ENCODE results near the gene ETFBKMT.
"Not testable (repeated sequence)": the region's sequence is repeated elsewhere in the genome, so short reads cannot be mapped to it uniquely, and the experiment has no call there.

ETFBKMT gene

DNA sequence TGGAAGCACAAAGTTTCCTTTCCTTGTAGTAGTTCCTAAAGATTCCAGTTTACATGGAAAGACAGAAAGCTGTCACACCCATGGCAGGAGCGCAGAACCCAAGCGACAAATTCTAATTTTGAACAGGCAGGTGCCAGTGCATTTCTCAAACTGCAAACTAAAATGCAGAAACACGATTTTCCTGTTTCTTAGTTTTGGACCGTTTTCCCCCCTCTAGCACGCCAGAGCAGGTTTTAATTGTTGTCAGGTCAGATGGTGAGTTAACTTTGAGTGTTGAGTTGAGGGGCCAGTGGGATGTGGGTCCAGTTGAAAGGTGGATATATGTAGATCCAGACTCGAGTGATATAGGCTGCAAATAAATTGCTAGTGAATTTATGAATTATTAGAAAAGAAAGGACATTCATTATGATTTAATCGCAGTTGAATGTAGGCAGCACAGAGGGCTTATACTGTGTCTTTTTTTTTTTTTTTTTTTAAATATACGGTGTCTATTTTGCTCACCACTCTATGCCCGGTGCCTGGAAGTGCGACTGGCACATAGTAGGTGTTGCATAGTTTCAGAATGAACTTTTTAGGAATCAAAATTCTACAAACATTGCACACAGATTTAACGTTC, 909 bp upstream of the ETFBKMT start:
- no peak for DNase-seq

- DNase-seq: no peak
Measured at GRCh38 chr12:31662176-31662849, 2.8 kb downstream of the ETFBKMT start.

GRCh38 chr12:31663576-31663975, 4.1 kb downstream of the ETFBKMT start:
- no peak for DNase-seq

DNA sequence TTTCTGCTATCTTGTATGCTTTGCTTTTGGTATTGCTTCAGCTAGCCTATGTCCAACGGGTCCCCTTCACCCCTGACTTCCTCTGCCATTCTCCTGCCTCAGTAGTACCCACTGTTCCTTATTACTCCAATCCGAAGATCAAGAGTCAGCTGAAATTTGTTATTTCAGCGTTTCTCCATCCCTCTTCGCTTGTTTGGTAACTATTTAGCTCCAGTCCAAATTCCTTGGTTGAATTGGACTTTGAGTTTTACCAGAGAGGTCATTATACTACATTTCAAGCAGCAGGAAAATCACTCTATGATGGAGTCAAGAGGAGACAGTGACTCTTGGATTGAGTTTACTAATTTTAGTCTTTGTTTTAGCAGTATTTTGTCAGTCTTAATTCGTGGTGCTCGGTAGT, 4.5 kb downstream of the ETFBKMT start:
- DNase-seq: no peak

DNA sequence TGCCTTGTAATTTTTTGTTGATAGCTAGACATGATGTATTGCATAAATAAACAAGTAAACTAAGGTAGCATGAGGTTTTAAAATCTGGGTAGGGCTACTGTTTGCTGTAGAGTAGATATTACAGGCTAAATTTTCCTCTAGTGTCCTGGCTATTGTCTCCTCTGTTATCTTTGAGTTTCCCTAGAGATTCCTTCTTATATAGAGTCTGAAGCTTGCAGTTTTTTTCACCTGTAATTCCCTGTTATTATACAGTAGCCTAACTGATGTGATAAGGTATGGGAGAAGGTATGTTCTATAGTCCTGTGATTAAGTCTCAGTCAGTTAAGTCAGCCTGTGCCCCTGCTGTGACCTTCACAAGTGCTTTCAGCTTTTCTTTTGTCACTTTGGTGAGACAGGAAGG, 9.5 kb downstream of the ETFBKMT start:
- no peak for DNase-seq

DNA sequence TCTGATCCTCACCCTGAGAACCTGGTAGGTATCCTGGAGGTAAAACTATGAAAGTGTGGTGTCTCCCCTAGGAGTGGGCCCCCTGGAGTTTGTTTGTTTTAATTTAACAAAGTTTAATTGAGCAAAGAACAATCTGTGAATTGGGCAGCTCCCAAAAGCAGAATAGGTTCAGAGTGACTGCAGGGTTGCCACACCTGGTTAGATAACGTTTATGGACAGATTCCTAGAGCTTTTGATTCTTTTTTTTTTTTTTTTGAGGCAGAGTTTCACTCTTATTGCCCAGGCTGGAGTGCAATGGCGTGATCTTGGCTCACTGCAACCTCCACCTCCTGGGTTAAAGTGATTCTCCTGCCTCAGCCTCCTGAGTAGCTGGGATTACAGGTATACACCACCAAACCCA, 10.1 kb downstream of the ETFBKMT start:
- DNase-seq: not testable (repeated sequence)

DNA sequence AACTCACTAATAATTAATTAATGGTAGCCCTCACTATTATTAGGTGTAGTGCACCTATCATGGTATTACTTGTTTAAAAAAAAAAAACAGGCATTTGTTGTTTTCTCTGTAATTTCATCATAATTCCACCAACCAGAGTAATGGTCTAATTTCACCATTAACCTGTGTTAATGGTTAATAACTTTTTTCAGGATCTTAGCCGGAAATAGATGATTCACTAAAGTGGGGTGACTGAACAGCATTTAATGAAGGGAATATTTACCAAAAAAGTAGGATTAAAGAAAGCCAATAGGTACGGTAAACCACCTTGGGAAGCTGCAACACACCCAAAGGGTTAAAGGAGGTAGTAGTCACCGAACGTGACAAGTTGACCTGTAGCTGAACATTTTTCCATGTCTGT, 13.0 kb downstream of the ETFBKMT start:
- DNase-seq: no peak

DNA sequence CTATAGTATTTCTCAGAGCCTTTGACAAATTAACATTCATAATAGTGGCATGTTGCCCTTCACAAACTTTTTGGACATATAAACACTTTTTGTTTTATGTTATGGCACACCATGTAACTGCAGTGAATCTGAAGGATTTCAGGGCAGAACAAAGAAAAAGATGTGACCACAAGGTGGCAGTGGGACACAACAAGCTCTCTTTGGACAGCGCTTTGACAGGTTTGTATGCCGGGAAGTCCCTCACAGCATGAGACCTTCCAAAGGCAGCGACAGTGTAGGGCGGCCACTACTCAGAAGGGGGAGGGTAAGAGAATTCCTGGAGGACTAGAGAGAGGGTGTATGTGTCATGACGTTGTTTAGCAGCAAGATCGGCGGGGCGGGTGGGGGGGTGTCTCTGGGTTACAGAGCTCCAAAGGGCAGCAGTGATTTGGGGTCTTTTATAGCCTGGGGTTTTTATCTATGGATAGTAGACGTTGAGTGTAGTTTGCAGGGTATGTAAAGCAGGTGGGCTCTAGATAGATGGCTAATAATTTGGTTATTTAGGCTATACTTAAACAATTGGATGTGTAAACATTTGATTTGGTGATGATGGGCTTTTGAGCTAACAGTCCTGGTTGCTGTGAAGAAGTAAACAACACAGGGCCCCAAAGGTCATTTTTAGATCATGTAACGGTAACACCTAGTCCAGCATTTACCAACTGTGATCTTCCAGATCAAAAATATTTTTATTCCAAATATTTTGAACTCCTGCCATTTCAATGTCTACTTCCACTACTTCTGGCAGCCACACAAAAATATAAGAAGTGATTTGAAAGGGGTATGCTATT, 22.9 kb downstream of the ETFBKMT start:
- peak; percentile 71 for DNase-seq

- DNase-seq: no peak
Measured at GRCh38 chr12:31685801-31686200, 26.3 kb downstream of the ETFBKMT start.

DNA sequence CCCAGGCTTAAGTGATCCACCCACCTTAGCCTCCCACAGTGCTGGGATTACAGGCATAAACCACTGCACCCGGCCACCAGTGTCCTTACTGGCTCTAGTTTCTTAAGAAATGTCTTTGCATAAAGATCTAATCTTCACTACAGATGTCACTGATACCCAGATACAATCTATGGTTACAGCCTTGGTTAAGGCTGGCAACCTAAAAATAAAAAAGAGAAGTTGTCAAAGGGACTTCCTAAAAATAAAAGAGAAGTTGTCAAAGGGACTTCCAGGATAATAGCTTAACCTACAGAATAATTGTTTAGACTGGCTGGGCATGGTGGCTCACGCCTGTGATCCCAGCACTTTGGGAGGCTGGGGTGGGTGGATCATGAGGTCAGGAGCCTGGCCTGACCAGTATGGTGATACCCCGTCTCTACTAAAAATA, 27.6 kb downstream of the ETFBKMT start:
- DNase-seq: no peak

DNA sequence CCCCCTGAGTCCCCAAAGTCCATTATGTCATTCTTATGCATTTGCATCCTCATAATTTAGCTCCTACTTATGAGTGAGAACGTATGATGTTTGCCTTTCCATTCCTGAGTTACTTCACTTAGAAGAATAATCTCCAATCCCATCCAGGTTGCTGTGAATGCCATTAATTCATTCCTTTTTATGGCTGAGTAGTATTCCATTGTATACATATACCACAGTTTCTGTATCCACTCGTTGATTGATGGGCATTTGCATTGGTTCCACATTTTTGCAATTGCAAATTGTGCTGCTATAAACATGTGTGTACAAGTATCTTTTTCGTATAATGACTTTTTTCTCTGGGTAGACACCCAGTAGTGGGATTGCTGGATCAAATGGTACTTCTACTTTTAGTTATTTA, 30.4 kb downstream of the ETFBKMT start:
- DNase-seq: not testable (repeated sequence)

- peak; percentile 11 for DNase-seq
Measured at GRCh38 chr12:31702047-31702446, 42.6 kb downstream of the ETFBKMT start.

- no peak for DNase-seq
Measured at GRCh38 chr12:31705621-31706020, 46.1 kb downstream of the ETFBKMT start.

DNA sequence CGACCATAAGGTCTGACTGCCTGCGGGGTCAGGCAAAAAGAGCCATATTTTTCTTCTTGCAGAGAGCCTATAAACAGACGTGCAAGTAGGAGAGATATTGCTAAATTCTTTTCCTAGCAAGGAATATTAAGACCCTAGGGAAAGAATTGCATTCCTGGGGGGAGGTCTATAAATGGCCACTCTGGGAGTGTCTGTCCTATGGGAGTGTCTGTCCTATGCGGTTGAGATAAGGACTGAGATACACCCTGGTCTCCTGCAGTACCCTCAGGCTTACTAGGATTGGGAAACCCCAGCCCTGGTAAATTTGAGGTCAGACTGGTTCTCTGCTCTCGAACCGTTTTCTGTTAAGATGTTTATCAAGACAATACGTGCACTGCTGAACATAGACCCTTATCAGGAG, 48.6 kb downstream of the ETFBKMT start:
- DNase-seq: not testable (repeated sequence)

GRCh38 chr12:31710021-31710818, 50.7 kb downstream of the ETFBKMT start:
- no peak for DNase-seq

DNA sequence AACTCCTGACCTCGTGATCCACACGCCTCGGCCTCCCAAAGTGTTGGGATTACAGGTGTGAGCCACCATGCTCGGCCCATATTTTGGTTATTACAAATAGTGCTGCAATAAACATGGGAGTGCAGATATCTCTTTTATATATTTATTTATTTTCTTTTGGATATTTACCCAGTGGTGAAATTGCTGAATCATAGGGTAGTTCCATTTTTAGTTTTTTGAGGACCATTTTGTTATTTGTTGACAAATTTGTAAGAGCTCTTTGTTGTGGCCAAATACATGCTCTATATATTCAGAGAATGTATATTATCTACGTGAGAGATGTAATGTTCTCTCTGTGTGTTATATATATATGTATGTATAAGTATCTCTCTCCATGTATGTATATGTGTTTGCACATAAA, 53.4 kb downstream of the ETFBKMT start:
- DNase-seq: no peak

- no peak for DNase-seq
Measured at GRCh38 chr12:31714406-31715271, 55.2 kb downstream of the ETFBKMT start.

GRCh38 chr12:31715283-31715825, 55.9 kb downstream of the ETFBKMT start:
- DNase-seq: no peak

GRCh38 chr12:31716998-31717397, 57.5 kb downstream of the ETFBKMT start:
- DNase-seq: not testable (repeated sequence)

DNA sequence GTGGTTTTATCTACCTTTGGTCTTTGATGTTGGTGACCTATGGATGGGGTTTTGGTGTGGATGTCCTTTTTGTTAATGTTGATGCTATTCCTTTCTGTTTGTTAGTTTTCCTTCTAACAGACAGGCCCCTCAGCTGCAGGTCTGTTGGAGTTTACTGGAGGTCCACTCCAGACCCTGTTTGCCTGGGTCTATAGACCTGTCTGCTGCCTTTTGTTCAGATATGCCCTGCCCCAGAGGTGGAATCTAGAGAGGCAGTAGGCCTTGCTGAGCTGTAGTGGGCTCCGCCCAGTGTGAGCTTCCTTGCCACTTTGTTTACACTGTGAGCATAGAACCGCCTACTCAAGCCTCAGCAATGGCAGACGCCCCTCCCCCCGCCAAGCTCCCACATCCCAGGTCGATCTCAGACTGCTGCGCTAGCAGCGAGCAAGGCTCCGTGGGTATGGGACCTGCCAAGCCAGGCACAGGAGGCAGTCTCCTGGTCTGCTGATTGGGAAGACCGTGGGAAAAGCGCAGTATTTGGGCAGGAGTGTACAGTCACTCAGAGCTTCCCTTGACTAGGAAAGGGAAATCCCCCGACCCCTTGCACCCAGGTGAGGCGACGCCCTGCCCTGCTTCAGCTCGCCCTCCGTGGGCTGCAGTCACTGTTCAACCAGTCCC, 59.2 kb downstream of the ETFBKMT start:
- not testable (repeated sequence) for DNase-seq

DNA sequence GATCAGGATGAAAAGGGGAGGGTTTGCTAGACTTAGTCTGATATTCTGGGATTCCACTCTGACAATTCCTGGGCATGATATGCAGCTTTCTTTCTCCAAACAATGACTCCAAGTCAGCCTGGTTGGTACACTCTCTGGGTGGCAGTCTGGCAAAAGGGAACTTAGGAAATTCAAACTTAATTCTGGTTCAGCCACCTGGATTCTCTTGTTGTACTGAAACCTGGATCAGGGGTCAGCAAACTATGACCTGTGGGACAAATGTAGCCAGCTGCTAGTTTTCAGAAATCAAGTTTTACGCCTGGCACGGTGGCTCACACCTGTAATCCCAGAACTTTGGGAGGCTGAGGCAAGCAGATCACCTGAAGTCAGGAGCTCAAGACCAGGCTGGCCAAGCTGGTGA, 63.1 kb downstream of the ETFBKMT start:
- no peak for DNase-seq
